ENCODE results near the gene TRRAP.

GRCh38 chr7:99005776-99006175 lies 127.4 kb downstream of the TRRAP start:
- TF ChIP-seq CTCF (conservative IDR thresholded peaks at IDR 0.05; ENCODE audit: low read depth, low read length) (no peak), RAD21 (IDR thresholded peaks at IDR 0.05; ENCODE audit: low read length) (no peak), POLR2A (IDR thresholded peaks at IDR 0.05; ENCODE audit: low read depth, low read length) (no peak), CEBPB (IDR thresholded peaks at IDR 0.05; ENCODE audit: low read depth, low read length) (no peak), MAFK (IDR thresholded peaks at IDR 0.05; ENCODE audit: low read depth, low read length) (no peak)
